Fibroblast of pulmonary artery (primary cell): Measurements from ENCODE around the gene SLC22A14.

Source experiments
- DNase-seq: peaks from one replicate; pipeline ENCODE4 v3.0.0-alpha.2; 2010; ENCODE audit warnings: low read depth
- H3K4me3 ChIP-seq: replicated peaks from 2 replicates; pipeline ENCODE4 v1.5.1; 2011; ENCODE audit warnings: low read depth, mild to moderate bottlenecking, control low read depth, low read length, moderate library complexity
- CTCF ChIP-seq: IDR thresholded peaks from 2 replicates; pipeline ENCODE4 v1.5.1; 2011; ENCODE audit warnings: mild to moderate bottlenecking, control low read depth, low read length, inconsistent platforms; ENCODE audit errors: missing control alignments

The SLC22A14 gene

GRCh38 chr3:38260474-38260873 lies 21.6 kb upstream of the SLC22A14 start:
- no peak for TF ChIP-seq CTCF
- no peak for DNase-seq
- no peak overlapping the region for H3K4me3 ChIP-seq

- DNase-seq, result no peak
- H3K4me3 ChIP-seq, result no peak overlapping the region
- no peak for TF ChIP-seq CTCF
These were observed 17.7 kb upstream of the SLC22A14 start for GRCh38 chr3:38264353-38264771.

GRCh38 chr3:38264779-38265178 lies 17.3 kb upstream of the SLC22A14 start:
- no peak overlapping the region for H3K4me3 ChIP-seq
- no peak for TF ChIP-seq CTCF
- DNase-seq, result no peak

- DNase-seq, result no peak
- no peak within 1 kb of the TSS for H3K4me3 ChIP-seq
- no peak for TF ChIP-seq CTCF
These were observed 16.3 kb upstream of the SLC22A14 start, which contains the start of gene SLC22A13 for GRCh38 chr3:38265604-38266307. Gene SLC22A13, plus strand, starts transcription at chr3:38265812. Its CDS starts 49 bp downstream, at chr3:38265861.

- no peak for TF ChIP-seq CTCF
- no peak for DNase-seq
These were observed 15.3 kb upstream of the SLC22A14 start for GRCh38 chr3:38266810-38267209.

GRCh38 chr3:38267662-38268061 lies 14.4 kb upstream of the SLC22A14 start:
- TF ChIP-seq CTCF, result no peak
- DNase-seq, result no peak
- no peak overlapping the region for H3K4me3 ChIP-seq

More at GRCh38 chr3:38266810-38267209, 15.3 kb upstream of the SLC22A14 start:
- H3K4me3 ChIP-seq, result no peak overlapping the region

GRCh38 chr3:38268087-38268486 lies 14.0 kb upstream of the SLC22A14 start:
- TF ChIP-seq CTCF, result no peak
- H3K4me3 ChIP-seq, result no peak overlapping the region
- no peak for DNase-seq
